DND-41 (cell line): ENCODE measurements around the gene HLCS.

Experiments
- ATAC-seq: fragments of 200-7000 bp; cut with Tn5 transposase; 3 replicates; pipeline ENCODE4 v1.9.1; 2021; ENCODE audit warnings: low read depth; ENCODE audit not compliant: insufficient read depth
- DNase-seq: peaks from one replicate; pipeline ENCODE4 v3.0.0-alpha.2; 2020
- H2AFZ ChIP-seq: 2 replicates; pipeline ENCODE4 v1.6.0; 2012; ENCODE audit warnings: low read depth, low read length
- H3K27ac ChIP-seq: 2 replicates; pipeline ENCODE4 v1.5.1; 2012; ENCODE audit warnings: low read length, inconsistent platforms
- H3K27me3 ChIP-seq: fragments of 200-600 bp; sonication (generic); 2 replicates; pipeline ENCODE4 v1.6.0; 2012; ENCODE audit warnings: low read length, mild to moderate bottlenecking, inconsistent platforms; ENCODE audit not compliant: insufficient read depth, poor library complexity
- H3K36me3 ChIP-seq: 2 replicates; pipeline ENCODE4 v1.5.1; 2012; ENCODE audit warnings: low read length, inconsistent platforms; ENCODE audit not compliant: insufficient read depth
- H3K4me1 ChIP-seq: 2 replicates; pipeline ENCODE4 v1.5.1; 2012; ENCODE audit warnings: mild to moderate bottlenecking, low read length; ENCODE audit not compliant: insufficient read depth
- H3K4me2 ChIP-seq: 2 replicates; pipeline ENCODE4 v1.6.0; 2012; ENCODE audit warnings: mild to moderate bottlenecking, moderate library complexity, low read length, inconsistent platforms; ENCODE audit not compliant: insufficient read depth
- H3K4me3 ChIP-seq, 2 experiments: fragments of 200-600 bp in 1 of 2; shearing (Covaris generic) in 1 of 2; 2 replicates each; pipeline ENCODE4 v1.5.1; 2012 to 2016; ENCODE audit warnings: inconsistent platforms in 2 of 2, low read length in 2 of 2, mild to moderate bottlenecking in 2 of 2, low read depth in 1 of 2, moderate library complexity in 1 of 2
- H3K79me2 ChIP-seq: 2 replicates; pipeline ENCODE4 v1.6.0; 2012; ENCODE audit warnings: low read length, inconsistent platforms; ENCODE audit not compliant: insufficient read depth
- H3K9ac ChIP-seq: 2 replicates; pipeline ENCODE4 v1.6.0; 2012; ENCODE audit warnings: low read depth, mild to moderate bottlenecking, inconsistent platforms, low read length, moderate library complexity
- H3K9me3 ChIP-seq: 2 replicates; pipeline ENCODE4 v1.5.1; 2012; ENCODE audit warnings: low read length, moderate library complexity, mild to moderate bottlenecking, inconsistent platforms; ENCODE audit not compliant: insufficient read depth, severe bottlenecking
- H4K20me1 ChIP-seq: 2 replicates; pipeline ENCODE4 v1.6.0; 2012; ENCODE audit warnings: low read length; ENCODE audit not compliant: insufficient read depth
- CTCF ChIP-seq: IDR thresholded peaks from 2 replicates; pipeline ENCODE4 v1.5.1; 2012; ENCODE audit warnings: borderline replicate concordance, low read length, moderate library complexity, mild to moderate bottlenecking; ENCODE audit not compliant: poor library complexity, severe bottlenecking; ENCODE audit errors: extremely low read depth
- EZH2 ChIP-seq: IDR thresholded peaks from 3 replicates; pipeline ENCODE4 v1.6.1; 2012; ENCODE audit warnings: borderline replicate concordance, low read depth, mild to moderate bottlenecking, moderate library complexity, low read length, inconsistent platforms; ENCODE audit not compliant: severe bottlenecking

HLCS gene

GRCh38 chr21:36716387-36716786 lies 250.1 kb downstream of the HLCS start:
- no peaks in the 10 kb centered on the region for H3K79me2 ChIP-seq
- no peaks in the 10 kb centered on the region for H3K4me1 ChIP-seq
- no peak overlapping the region for H3K4me2 ChIP-seq
- TF ChIP-seq EZH2 (no peak), CTCF (no peak)
- no peaks in the 10 kb centered on the region for H3K36me3 ChIP-seq
- H3K27me3 ChIP-seq, result no peaks in the 10 kb centered on the region
- ATAC-seq (no peak), DNase-seq (no peak)
- H3K9ac ChIP-seq, result no peak overlapping the region
- no peak overlapping the region for H2AFZ ChIP-seq
- H3K27ac ChIP-seq, result no peak overlapping the region
- no peak overlapping the region for H3K4me3 ChIP-seq
- H3K9me3 ChIP-seq, result no peaks in the 10 kb centered on the region
- H4K20me1 ChIP-seq, result no peaks in the 10 kb centered on the region

- H3K4me1 ChIP-seq, result no peaks in the 10 kb centered on the region
- H3K4me2 ChIP-seq, result no peak overlapping the region
- no peaks in the 10 kb centered on the region for H3K36me3 ChIP-seq
- no peak overlapping the region for H3K27ac ChIP-seq
- TF ChIP-seq CTCF, result no peak
- no peak for TF ChIP-seq EZH2
- no peak overlapping the region for H3K9ac ChIP-seq
- no peaks in the 10 kb centered on the region for H4K20me1 ChIP-seq
- H3K27me3 ChIP-seq, result no peaks in the 10 kb centered on the region
- no peak overlapping the region for H2AFZ ChIP-seq
- no peak for DNase-seq
- no peak overlapping the region for H3K4me3 ChIP-seq
- H3K79me2 ChIP-seq, result no peaks in the 10 kb centered on the region
- no peaks in the 10 kb centered on the region for H3K9me3 ChIP-seq
- ATAC-seq, result no peak
Observed at GRCh38 chr21:36713746-36714145, 252.7 kb downstream of the HLCS start.

GRCh38 chr21:36710729-36711048 lies 255.8 kb downstream of the HLCS start:
- Histone ChIP-seq H3K4me2 (no peak overlapping the region), H3K4me3 (no peak overlapping the region)
- DNase-seq, result no peak

More at GRCh38 chr21:36710729-36711048, 255.8 kb downstream of the HLCS start:
- no peaks in the 10 kb centered on the region for H3K27me3 ChIP-seq
- ATAC-seq, result no peak
- peaks cover 8% of the 10 kb centered on the region for H3K4me1 ChIP-seq
- H4K20me1 ChIP-seq, result no peaks in the 10 kb centered on the region
- TF ChIP-seq CTCF, result no peak
- no peak for TF ChIP-seq EZH2
- H3K36me3 ChIP-seq, result no peaks in the 10 kb centered on the region
- H3K9ac ChIP-seq, result no peak overlapping the region
- no peaks in the 10 kb centered on the region for H3K9me3 ChIP-seq
- no peak overlapping the region for H3K27ac ChIP-seq
- no peak overlapping the region for H2AFZ ChIP-seq
- peaks cover 4% of the 10 kb centered on the region; the same call in 1 of the 2 replicates for H3K79me2 ChIP-seq
